AG08396 (cell line): ENCODE data around the gene PPFIA2.
"Not testable (repeated sequence)": the region's sequence is repeated elsewhere in the genome, so short reads cannot be mapped to it uniquely, and the experiment has no call there.

Experiments
- DNase-seq: peaks from one replicate; pipeline ENCODE4 v3.0.0; 2012; ENCODE audit warnings: low spot score, mixed read lengths

PPFIA2 gene

GRCh38 chr12:81668475-81668874 is 90.7 kb downstream of the PPFIA2 start:
- DNase-seq, result peak; percentile 35

- not testable (repeated sequence) for DNase-seq
These were observed 99.8 kb downstream of the PPFIA2 start for GRCh38 chr12:81659310-81659709.

GRCh38 chr12:81644503-81644902 is 114.6 kb downstream of the PPFIA2 start:
- DNase-seq, result peak; percentile 8

GRCh38 chr12:81639196-81639595 is 120.0 kb downstream of the PPFIA2 start:
- DNase-seq, result no peak

- DNase-seq, result no peak
These were observed 126.0 kb downstream of the PPFIA2 start for GRCh38 chr12:81633127-81633526.

- peak; percentile 32 for DNase-seq
These were observed 131.6 kb downstream of the PPFIA2 start for GRCh38 chr12:81627336-81628189.

GRCh38 chr12:81626406-81626805 is 132.7 kb downstream of the PPFIA2 start:
- no peak for DNase-seq

- DNase-seq, result no peak
These were observed 141.2 kb downstream of the PPFIA2 start for GRCh38 chr12:81617915-81618314.

GRCh38 chr12:81615026-81615588 is 144.0 kb downstream of the PPFIA2 start:
- DNase-seq, result no peak

- no peak for DNase-seq
These were observed 147.9 kb downstream of the PPFIA2 start for GRCh38 chr12:81610955-81611889.

GRCh38 chr12:81597928-81598604 is 161.1 kb downstream of the PPFIA2 start:
- DNase-seq, result no peak

- DNase-seq, result no peak
These were observed 162.6 kb downstream of the PPFIA2 start for GRCh38 chr12:81596558-81596957.

GRCh38 chr12:81591256-81591655 is 167.9 kb downstream of the PPFIA2 start:
- DNase-seq, result no peak

- DNase-seq, result not testable (repeated sequence)
These were observed 168.4 kb downstream of the PPFIA2 start for GRCh38 chr12:81590703-81591102.

- DNase-seq, result no peak
These were observed 170.7 kb downstream of the PPFIA2 start for GRCh38 chr12:81588235-81589008.

- DNase-seq, result no peak
These were observed 173.4 kb downstream of the PPFIA2 start for GRCh38 chr12:81585787-81586186.

- DNase-seq, result no peak
These were observed 185.9 kb downstream of the PPFIA2 start for GRCh38 chr12:81573228-81573627.

GRCh38 chr12:81572411-81572810 is 186.7 kb downstream of the PPFIA2 start:
- DNase-seq, result no peak

GRCh38 chr12:81570234-81570633 is 188.9 kb downstream of the PPFIA2 start:
- DNase-seq, result no peak

- DNase-seq, result no peak
These were observed 194.9 kb downstream of the PPFIA2 start for GRCh38 chr12:81564237-81564636.

GRCh38 chr12:81558031-81558430 is 201.1 kb downstream of the PPFIA2 start:
- peak; percentile 2 for DNase-seq
